PC-3 (cell line): ENCODE measurements around the gene ATIC.

Experiments
- CTCF ChIP-seq: fragments of 300-600 bp; sonication (generic); conservative IDR thresholded peaks from 2 replicates; pipeline ENCODE4 v1.5.1; 2017; ENCODE audit warnings: antibody characterized with exemption, low read depth, mild to moderate bottlenecking, low read length
- EZH2 ChIP-seq: fragments of 300-600 bp; sonication (generic); IDR thresholded peaks from one replicate; pipeline ENCODE4 v1.6.1; 2017; ENCODE audit warnings: antibody characterized with exemption, mild to moderate bottlenecking, low read length; ENCODE audit not compliant: unreplicated experiment

- TF ChIP-seq CTCF: no peak
- TF ChIP-seq EZH2: no peak
These were observed 45.8 kb downstream of the ATIC start for GRCh38 chr2:215357660-215358059.
